CD4-positive, alpha-beta T cell treated with Interleukin-12 subunit alpha and Interleukin-12 subunit beta, for 1 hour (primary cell): ENCODE data around the gene CEP72.
"Not testable (repeated sequence)": the region's sequence is repeated elsewhere in the genome, so short reads cannot be mapped to it uniquely, and the experiment has no call there.

Source experiments
- DNase-seq: peaks from one replicate; pipeline ENCODE4 v3.0.0-alpha.2; 2020

The CEP72 gene

GRCh38 chr5:601771-602465 lies 10.2 kb upstream of the CEP72 start:
- DNase-seq, result no peak

- no peak for DNase-seq
Measured at GRCh38 chr5:602466-603035, 9.6 kb upstream of the CEP72 start.

- DNase-seq, result no peak
Measured at GRCh38 chr5:603081-603998, 8.8 kb upstream of the CEP72 start.

GRCh38 chr5:604391-604831 lies 7.7 kb upstream of the CEP72 start:
- no peak for DNase-seq

GRCh38 chr5:605090-605489 lies 7.0 kb upstream of the CEP72 start:
- DNase-seq, result not testable (repeated sequence)

GRCh38 chr5:606061-606460 lies 6.1 kb upstream of the CEP72 start:
- DNase-seq, result no peak

- no peak for DNase-seq
Measured at GRCh38 chr5:606526-607399, 5.4 kb upstream of the CEP72 start.

GRCh38 chr5:607541-608428 lies 4.4 kb upstream of the CEP72 start:
- DNase-seq, result no peak

GRCh38 chr5:608429-609370 lies 3.4 kb upstream of the CEP72 start:
- no peak for DNase-seq

GRCh38 chr5:609506-609905 lies 2.6 kb upstream of the CEP72 start:
- DNase-seq, result no peak

GRCh38 chr5:610011-610743 lies 2.0 kb upstream of the CEP72 start:
- no peak for DNase-seq

GRCh38 chr5:610744-611730 lies 1.1 kb upstream of the CEP72 start:
- no peak for DNase-seq

GRCh38 chr5:612498-613424 lies 621 bp downstream of the CEP72 start:
- DNase-seq, result no peak

- DNase-seq, result no peak
Measured at GRCh38 chr5:616484-617039, 4.4 kb downstream of the CEP72 start.

- no peak for DNase-seq
Measured at GRCh38 chr5:617896-618295, 5.8 kb downstream of the CEP72 start.

GRCh38 chr5:618450-618849 lies 6.3 kb downstream of the CEP72 start:
- DNase-seq, result no peak

GRCh38 chr5:619444-619843 lies 7.3 kb downstream of the CEP72 start:
- no peak for DNase-seq
